GM12872 (cell line): Measurements from ENCODE around the gene FGF14.

Experiments used
- CTCF ChIP-seq: IDR thresholded peaks from 3 replicates; pipeline ENCODE4 v1.5.1; 2011; ENCODE audit warnings: low read depth, mild to moderate bottlenecking, low read length, moderate library complexity; ENCODE audit not compliant: insufficient read depth

FGF14 gene

GRCh38 chr13:101841698-101842097 lies 560.1 kb downstream of the FGF14 start:
- TF ChIP-seq CTCF, result no peak

- TF ChIP-seq CTCF, result no peak
Measured at GRCh38 chr13:101838323-101838722, 563.5 kb downstream of the FGF14 start.

DNA sequence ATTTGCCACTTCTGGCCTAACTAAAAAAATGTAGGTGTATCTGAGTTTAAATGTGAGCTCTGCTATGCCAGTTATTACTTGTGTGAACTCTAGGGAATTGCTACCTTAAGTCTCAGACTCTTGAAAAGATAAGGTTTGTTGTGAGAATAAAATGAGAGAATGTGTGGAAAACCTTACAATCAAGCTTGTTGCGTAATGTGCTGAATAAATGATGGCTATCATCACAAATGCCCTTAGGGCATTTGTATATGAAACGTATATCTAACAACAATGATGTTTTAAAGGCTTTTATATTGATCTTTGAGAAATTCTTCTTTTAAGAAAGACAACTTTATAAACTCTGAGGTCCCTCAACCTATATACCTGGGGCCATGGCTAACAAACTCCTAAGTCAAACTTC lies 564.6 kb downstream of the FGF14 start:
- TF ChIP-seq CTCF, result no peak

DNA sequence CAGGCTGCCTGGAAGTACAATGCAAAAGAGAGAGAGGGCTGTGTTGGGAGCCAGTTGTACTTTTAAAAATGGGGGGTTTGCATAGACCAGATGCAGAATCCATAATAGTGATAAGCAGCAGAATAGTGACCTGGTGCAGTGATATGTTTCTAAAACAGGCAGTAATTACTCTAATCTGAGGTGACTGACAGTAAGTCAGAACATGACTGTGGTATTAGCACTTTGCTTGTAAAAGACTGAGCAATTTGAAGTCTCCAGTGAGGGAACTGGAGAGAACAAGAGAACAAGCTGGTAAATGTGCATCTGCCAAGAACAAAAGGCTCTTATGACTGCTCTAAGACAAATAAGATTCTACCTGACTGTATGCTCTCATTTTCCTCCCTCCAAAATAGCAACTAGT lies 565.9 kb downstream of the FGF14 start:
- TF ChIP-seq CTCF, result no peak

GRCh38 chr13:101833671-101834070 lies 568.2 kb downstream of the FGF14 start:
- no peak for TF ChIP-seq CTCF

GRCh38 chr13:101830035-101830434 lies 571.8 kb downstream of the FGF14 start:
- no peak for TF ChIP-seq CTCF

DNA sequence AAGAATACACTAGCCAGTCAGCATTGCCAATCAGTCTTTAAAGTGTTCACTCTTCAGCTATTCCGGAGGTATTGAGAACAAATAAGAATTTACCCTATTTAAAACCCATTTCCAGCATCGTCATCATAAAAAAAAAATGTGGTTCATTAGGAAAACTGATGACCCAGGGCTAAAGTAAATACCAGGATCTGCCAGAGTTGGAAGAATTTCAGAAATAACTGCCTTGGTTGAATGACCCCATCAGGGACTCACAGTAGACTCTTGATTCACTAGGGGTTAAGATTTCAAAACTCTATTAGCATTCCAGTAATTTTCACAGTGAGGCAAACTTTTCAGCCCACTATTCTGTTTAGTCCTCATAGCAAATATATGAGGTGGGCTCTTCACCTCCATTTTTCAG lies 572.4 kb downstream of the FGF14 start:
- no peak for TF ChIP-seq CTCF

DNA sequence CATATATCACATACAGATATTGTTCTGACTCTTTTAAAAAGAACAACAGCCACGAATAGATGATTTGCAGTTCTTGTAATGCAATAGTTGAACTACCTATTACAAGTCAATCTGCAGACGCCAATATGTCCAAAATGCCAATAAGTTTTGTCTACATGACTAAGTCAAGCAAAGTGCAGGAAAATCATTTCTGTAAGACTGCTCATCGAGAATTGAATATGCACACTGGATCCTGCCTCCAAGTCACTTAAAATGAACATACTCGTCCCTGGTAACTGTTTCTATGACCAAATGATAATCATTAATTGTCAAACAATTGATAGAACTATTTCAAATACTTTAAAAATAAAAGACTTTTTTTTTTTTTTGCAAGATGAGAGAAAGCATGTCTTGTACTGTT lies 573.7 kb downstream of the FGF14 start:
- TF ChIP-seq CTCF, result no peak
